Stimulated activated CD8-positive, alpha-beta memory T cell treated with anti-CD3 and anti-CD28 coated beads, Interleukin-7, amount 100 ng/mL, for 4 hours (primary cell): ENCODE data around the gene TMX3.

ENCODE experiments used
- DNase-seq, 2 donors: peaks; one replicate each; pipeline ENCODE4 v3.0.0-alpha.2; 2020; ENCODE audit warnings: low read depth in 2 of 2

TMX3 gene

DNA sequence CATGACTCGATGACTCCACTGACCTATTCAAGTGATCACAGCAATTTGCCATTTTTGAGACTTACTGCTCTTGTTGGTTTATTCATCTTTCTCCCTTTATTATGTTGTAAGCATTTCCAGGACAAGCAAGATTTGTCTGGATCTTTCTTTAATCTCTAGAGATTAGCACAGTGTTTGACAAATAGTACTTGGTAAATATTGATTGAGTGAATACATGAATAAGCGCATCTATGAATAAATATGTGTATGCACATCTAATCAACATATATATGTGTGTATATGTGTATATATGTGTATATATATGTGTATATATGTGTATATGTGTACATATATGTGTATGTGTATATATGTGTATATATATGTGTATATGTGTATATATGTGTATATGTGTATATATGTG, 7.3 kb downstream of the TMX3 start:
- no peak for DNase-seq

DNA sequence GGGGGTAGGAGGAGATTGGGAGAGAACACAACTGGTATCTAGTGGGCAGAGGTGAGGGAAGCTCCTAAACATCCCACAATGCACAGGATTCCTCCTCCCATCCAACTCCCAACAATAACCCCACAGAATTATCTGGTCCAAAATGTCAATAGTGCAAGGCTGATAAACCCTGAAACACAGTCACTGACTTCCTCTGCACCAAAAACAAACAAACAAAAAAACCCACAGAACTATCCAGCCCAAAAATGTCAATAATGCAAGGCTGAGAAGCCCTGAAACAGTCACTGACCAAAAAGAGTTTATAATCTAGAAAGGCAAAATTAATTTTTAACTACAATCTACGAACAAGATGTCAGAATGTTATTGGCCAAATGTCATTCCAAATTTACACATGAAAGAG, 9.8 kb downstream of the TMX3 start:
- no peak for DNase-seq

DNA sequence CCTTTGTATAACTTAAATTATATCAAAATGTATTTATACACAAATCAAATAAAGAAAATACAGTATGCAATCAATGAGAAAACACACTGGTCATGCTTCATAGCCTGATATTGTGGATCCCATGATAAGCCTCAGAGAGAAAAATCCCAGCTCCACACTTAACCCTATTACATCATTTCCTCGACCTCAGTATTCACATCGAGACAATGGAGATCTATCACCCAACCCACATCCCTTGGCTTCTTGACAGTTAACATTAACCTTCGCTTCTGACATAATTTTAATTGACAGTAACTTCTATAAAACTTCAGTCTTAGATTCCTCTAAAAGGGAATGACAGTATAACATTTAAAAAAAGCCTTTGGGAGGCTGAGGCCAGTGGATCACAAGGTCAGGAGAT, 11.6 kb downstream of the TMX3 start:
- no peak for DNase-seq

- no peak for DNase-seq
Observed at GRCh38 chr18:68701353-68701752, 13.6 kb downstream of the TMX3 start.

GRCh38 chr18:68699043-68699442, 15.9 kb downstream of the TMX3 start:
- no peak for DNase-seq

- no peak for DNase-seq
Observed at GRCh38 chr18:68696937-68697336, 18.0 kb downstream of the TMX3 start.

- DNase-seq, result no peak
Observed at GRCh38 chr18:68694316-68694715, 20.6 kb downstream of the TMX3 start.

- no peak for DNase-seq
Observed at GRCh38 chr18:68693091-68693815, 21.7 kb downstream of the TMX3 start.

- no peak for DNase-seq
Observed at GRCh38 chr18:68679528-68679927, 35.4 kb downstream of the TMX3 start.

DNA sequence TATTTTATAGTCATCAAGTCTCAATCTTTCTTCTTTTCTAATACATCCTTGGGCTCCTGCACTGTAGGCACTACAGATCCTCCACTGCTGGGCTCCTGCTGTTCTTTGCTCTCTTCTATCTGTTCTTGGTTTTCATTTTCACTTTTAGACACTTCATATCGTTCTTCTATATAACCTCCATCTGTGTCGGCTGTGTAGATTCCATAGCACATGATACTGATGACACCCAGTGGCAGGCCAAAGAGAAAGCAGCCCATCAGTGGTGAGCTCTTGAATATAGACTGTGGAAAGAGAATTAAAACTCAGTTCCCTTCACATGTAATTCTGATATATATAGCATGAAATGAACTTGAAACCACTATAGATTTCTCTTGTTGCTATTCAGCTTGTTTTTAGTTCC, 38.0 kb downstream of the TMX3 start:
- no peak for DNase-seq

DNA sequence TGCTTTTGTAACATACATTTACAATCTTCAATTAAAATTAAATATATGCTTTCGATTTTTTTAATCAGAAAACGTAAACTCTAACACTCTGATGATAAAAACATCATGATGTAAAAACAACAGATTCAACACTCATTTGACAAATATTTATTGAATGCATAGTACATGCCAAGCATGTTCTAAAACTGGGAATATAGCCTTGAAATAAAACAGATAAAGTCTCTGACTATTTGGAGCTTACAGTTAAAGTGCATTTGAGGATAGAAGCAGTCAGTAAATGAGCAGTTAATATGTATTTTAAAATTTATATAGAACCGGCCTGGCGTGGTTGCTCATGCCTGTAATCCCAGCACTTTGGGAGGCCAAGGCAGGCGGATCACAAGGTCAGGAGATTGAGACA, 47.8 kb downstream of the TMX3 start:
- DNase-seq, result no peak

- DNase-seq, result no peak
Observed at GRCh38 chr18:68666381-68666780, 48.5 kb downstream of the TMX3 start.

DNA sequence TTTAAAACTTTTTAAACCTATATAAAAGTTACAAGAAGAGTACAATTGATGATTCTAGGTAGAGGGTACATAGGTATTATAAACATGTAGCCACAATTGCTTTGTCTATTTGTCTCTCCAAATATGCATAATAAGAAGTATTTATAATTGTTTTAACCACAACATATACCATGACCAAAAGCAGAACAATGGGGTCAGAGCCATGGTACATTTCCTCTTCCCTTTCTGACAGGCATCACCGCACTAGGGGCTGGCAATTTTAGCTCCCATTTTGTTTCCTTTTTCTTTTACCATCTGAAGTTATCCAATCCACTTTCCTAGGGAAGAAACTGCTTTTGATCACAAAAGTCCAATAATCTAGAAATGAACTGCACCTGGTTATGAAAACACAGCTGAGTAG, 49.3 kb downstream of the TMX3 start:
- no peak for DNase-seq

DNA sequence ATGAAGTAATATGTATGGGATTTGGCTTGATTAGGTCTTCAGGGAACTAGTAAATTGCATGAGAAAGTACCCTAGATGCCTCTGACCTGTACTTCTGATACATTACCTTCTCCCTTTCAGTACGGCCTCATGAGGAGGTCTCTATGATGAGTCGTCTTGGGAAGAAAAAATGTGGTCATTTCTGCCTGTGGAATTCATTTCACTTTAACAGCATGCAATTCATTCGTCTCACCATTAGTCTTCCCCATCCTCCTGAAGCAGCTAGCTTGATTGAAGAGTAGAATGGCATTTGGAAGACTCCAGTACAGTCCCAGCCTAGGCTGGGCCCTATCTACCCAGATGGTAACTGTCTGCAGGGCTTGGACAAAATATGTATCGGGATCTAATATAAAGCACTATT, 52.2 kb downstream of the TMX3 start:
- DNase-seq, result no peak

DNA sequence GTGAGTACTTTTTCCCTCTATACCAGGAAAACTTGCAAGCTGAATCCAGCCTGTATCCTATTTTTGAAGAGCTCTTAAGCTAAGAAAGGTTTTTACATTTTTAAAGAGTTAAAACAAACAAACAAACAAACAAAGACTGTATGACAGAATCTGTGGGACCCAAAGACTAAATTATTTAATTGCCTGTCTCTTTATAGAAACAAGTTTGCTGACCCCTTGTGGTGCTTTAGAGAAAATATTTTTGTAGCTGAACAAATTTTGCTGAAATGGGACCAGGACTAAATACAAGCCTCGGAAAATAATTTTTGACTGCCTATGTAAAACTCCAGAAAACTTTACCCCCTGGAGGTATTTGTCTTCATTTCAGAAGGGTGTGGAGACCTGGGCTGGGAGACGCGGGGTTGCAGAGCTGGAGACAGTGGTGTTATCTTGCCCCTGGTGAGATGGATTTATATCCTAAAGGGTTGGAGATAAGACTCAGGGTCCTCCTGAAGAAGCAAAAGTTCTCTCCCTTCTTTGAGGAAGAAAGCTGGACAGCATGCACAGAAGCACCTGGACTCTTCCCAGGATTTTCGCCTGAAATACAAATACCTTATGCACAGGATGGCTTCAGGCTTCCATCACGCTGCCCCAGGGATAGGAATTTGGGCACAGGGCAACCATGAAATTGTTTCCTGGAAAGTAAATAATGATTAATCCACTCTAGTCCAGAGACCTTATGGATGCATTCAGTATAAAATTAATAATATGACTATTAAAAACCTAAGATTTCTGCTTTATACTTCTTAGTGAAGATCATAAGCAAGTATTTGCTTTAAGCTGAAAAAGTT, 54.3 kb downstream of the TMX3 start:
- no peak for DNase-seq

- no peak for DNase-seq
Observed at GRCh38 chr18:68648191-68648590, 66.7 kb downstream of the TMX3 start.

DNA sequence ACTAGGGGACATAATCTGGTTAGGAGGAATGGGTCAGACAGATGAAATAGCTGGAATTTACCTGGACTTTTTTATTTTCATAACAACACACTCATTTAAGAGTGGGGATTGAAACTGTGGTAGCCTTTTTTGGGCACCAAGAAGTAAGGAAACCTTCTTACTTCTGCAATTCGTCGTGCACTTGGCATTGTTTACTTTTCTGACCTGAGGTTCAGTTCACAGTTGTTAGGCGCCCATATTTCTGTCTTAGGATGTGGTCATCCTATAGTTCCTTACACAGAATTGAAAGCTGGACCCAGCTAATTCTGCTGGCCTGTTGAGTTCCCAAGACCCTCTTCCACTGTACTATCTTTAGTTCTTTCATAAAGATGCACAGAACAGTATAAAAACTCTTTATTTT, 72.9 kb downstream of the TMX3 start:
- no peak for DNase-seq

DNA sequence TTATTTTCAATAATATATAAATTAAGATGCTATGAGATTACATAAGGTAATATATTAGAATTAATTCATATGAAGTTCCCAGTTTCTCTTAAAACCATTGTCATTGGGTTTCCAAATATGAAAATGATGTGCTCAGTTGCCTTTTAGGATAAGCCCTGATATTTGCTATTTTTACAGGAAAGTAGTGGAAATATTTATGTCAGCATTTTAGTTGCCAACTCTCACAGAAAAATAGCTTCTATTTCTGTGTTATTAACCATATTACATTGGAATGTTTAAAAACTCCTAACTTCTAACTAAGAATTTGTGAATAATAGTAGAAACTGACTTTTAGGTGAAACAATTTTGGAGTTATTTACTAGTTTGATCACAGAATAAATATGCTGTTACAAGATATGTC, 74.0 kb downstream of the TMX3 start:
- DNase-seq, result no peak

- no peak for DNase-seq
Observed at GRCh38 chr18:68638613-68639012, 76.3 kb downstream of the TMX3 start.

GRCh38 chr18:68627812-68628211, 87.1 kb downstream of the TMX3 start:
- no peak for DNase-seq
